HepG2 (cell line): ENCODE data around the gene OAS2. TPM values are rescaled to one million over a fixed set of nuclear protein-coding genes. Genes with fewer than 3 reads are reported as not detected.

Experiments used
- BATF2 ChIP-seq: sonication (generic); formaldehyde crosslinking; IDR thresholded peaks from 2 replicates; pipeline ENCODE4 v1.8.0; 2022; ENCODE audit warnings: mild to moderate bottlenecking, missing genetic modification reagents, moderate library complexity
- EP300 ChIP-seq, 3 experiments: sonication (generic) in 1 of 3; formaldehyde crosslinking in 1 of 3; IDR thresholded peaks; 2 replicates each; pipeline versions ENCODE4 v1.5.1 to v1.6.1; 2011 to 2020; ENCODE audit warnings: low read depth in 2 of 3, low read length in 2 of 3, borderline replicate concordance in 1 of 3, improper control_type of control experiment in 1 of 3, mild to moderate bottlenecking in 1 of 3, missing genetic modification reagents in 1 of 3, moderate library complexity in 1 of 3
- KLF6 ChIP-seq: IDR thresholded peaks from 2 replicates; pipeline ENCODE4 v1.8.0; 2016; ENCODE audit warnings: missing biosample characterization, missing genetic modification reagents
- MTA1 ChIP-seq: sonication (generic); formaldehyde crosslinking; IDR thresholded peaks from 2 replicates; pipeline ENCODE4 v1.4.0; 2020; ENCODE audit warnings: missing genetic modification reagents, mild to moderate bottlenecking, borderline replicate concordance
- SKIL ChIP-seq: sonication (generic); formaldehyde crosslinking; IDR thresholded peaks from 2 replicates; pipeline ENCODE4 v1.8.0; 2022; ENCODE audit warnings: missing genetic modification reagents, mild to moderate bottlenecking, moderate library complexity, borderline replicate concordance
- YY1 ChIP-seq: IDR thresholded peaks from 2 replicates; pipeline ENCODE4 v1.6.1; 2011; ENCODE audit warnings: low read length, low read depth, moderate library complexity, mild to moderate bottlenecking; ENCODE audit not compliant: insufficient read depth, insufficient replicate concordance
- ZNF30 ChIP-seq: sonication (generic); formaldehyde crosslinking; IDR thresholded peaks from 2 replicates; pipeline ENCODE4 v1.5.0; 2020; ENCODE audit warnings: mild to moderate bottlenecking, missing genetic modification reagents
- ZNF44 ChIP-seq: sonication (generic); formaldehyde crosslinking; IDR thresholded peaks from 2 replicates; pipeline ENCODE4 v1.5.1; 2020; ENCODE audit warnings: mild to moderate bottlenecking, missing genetic modification reagents
- ZNF761 ChIP-seq: sonication (generic); formaldehyde crosslinking; conservative IDR thresholded peaks from 2 replicates; pipeline ENCODE4 v1.4.0; 2020; ENCODE audit warnings: mild to moderate bottlenecking, missing genetic modification reagents
- ZNF800 ChIP-seq: sonication (generic); formaldehyde crosslinking; IDR thresholded peaks from 2 replicates; pipeline ENCODE4 v1.4.0; 2020; ENCODE audit warnings: missing genetic modification reagents
- polyA plus RNA-seq, 8 experiments: library from polyadenylated mRNA; depleted of rRNA in 3 of 8; stranded (reverse) in 7 of 8; unstranded in 1 of 8; fragments of >200 nt; fragmentation: Illumina TruSeq in 4 of 8; extraction: Trizol in 4 of 8; gene quantifications; 2 replicates each; pipeline versions ENCODE4 v1.2.1 to v1.2.3, GENCODE V29; 2011 to 2016; ENCODE audit warnings: low read depth in 4 of 8, missing spikeins in 1 of 8, mixed read lengths in 1 of 8; ENCODE audit not compliant: insufficient read depth in 1 of 8
- total RNA-seq, 5 experiments: library from RNA; depleted of rRNA; stranded (reverse); fragments of >200 nt; fragmentation: Illumina TruSeq; extraction: Trizol; gene quantifications; 2 replicates each; pipeline ENCODE4 v1.2.3, GENCODE V29; 2016; ENCODE audit warnings: low read depth in 1 of 5

The OAS2 gene
- total and polyA plus RNA-seq, 2 of the 13 experiments (the other 11 are each of a cell fraction or from before 2014, with no cell fraction given), result 0.05 to 0.24 TPM

- TF ChIP-seq ZNF800 (CRISPR knock-in tag) (no peak), BATF2 (CRISPR knock-in tag) (no peak), ZNF44 (no peak), ZNF761 (CRISPR knock-in tag) (peak; percentile 67; the same call in 1 of the 2 replicates), YY1 (peak; percentile 0), SKIL (CRISPR knock-in tag) (no peak), KLF6 (CRISPR knock-in tag) (no peak), ZNF30 (CRISPR knock-in tag) (no peak), EP300 (IDR thresholded peaks at IDR 0.05; ENCODE audit: low read depth in 2 of 2, low read length in 2 of 2) (no peak), EP300 (CRISPR knock-in tag; IDR thresholded peaks at IDR 0.05; ENCODE audit: borderline replicate concordance) (no peak), MTA1 (CRISPR knock-in tag) (no peak)
- TF ChIP-seq, all 625 proteins: peak for 5
These were observed 39.6 kb upstream of the OAS2 start (continued) for GRCh38 chr12:112938751-112939150.
